HepG2 (cell line): ENCODE results near the gene ARHGAP21. TPM values are rescaled to one million over a fixed set of nuclear protein-coding genes. Genes with fewer than 3 reads are reported as not detected.

Experiments
- EEA1 ChIP-seq: sonication (generic); formaldehyde crosslinking; IDR thresholded peaks from 2 replicates; pipeline ENCODE4 v1.5.1; 2020; ENCODE audit warnings: mild to moderate bottlenecking, missing genetic modification reagents, borderline replicate concordance
- FOXK2 ChIP-seq: fragments of 450-650 bp; IDR thresholded peaks from 2 replicates; pipeline ENCODE4 v1.6.1; 2016
- GABPA ChIP-seq, 2 experiments: IDR thresholded peaks; 2 replicates each; pipeline ENCODE4 v1.6.1; 2011 to 2016; ENCODE audit warnings: low read depth in 2 of 2, low read length in 1 of 2, missing biosample characterization in 1 of 2, missing genetic modification characterization in 1 of 2
- HDAC1 ChIP-seq: sonication (generic); formaldehyde crosslinking; IDR thresholded peaks from 2 replicates; pipeline ENCODE4 v1.5.1; 2020; ENCODE audit warnings: mild to moderate bottlenecking, missing genetic modification reagents
- HNF4G ChIP-seq, 2 experiments: sonication (generic) in 1 of 2; formaldehyde crosslinking in 1 of 2; IDR thresholded peaks; 2 replicates each; pipeline versions ENCODE4 v1.4.0 to v1.6.1; 2011 to 2020; ENCODE audit warnings: borderline replicate concordance in 2 of 2, low read depth in 2 of 2, mild to moderate bottlenecking in 2 of 2, low read length in 1 of 2, missing genetic modification reagents in 1 of 2, moderate library complexity in 1 of 2
- IRF2 ChIP-seq: IDR thresholded peaks from 2 replicates; pipeline ENCODE4 v1.6.1; 2018; ENCODE audit warnings: missing genetic modification reagents, missing compliant biosample characterization
- JUN ChIP-seq: sonication (generic); formaldehyde crosslinking; IDR thresholded peaks from 2 replicates; pipeline ENCODE4 v1.4.0; 2020; ENCODE audit warnings: mild to moderate bottlenecking, missing genetic modification reagents
- JUND ChIP-seq: sonication (generic); formaldehyde crosslinking; IDR thresholded peaks from 2 replicates; pipeline ENCODE4 v1.8.0; 2022; ENCODE audit warnings: mild to moderate bottlenecking, missing genetic modification reagents
- KIAA2018 ChIP-seq: sonication (generic); formaldehyde crosslinking; IDR thresholded peaks from 2 replicates; pipeline ENCODE4 v1.5.0; 2020; ENCODE audit warnings: mild to moderate bottlenecking, missing genetic modification reagents, borderline replicate concordance
- MTA3 ChIP-seq: sonication (generic); formaldehyde crosslinking; IDR thresholded peaks from 2 replicates; pipeline ENCODE4 v1.4.0; 2020; ENCODE audit warnings: missing genetic modification reagents
- MYNN ChIP-seq: sonication (generic); formaldehyde crosslinking; IDR thresholded peaks from 2 replicates; pipeline ENCODE4 v1.4.0; 2020; ENCODE audit warnings: mild to moderate bottlenecking, low read depth, missing genetic modification reagents
- NAIF1 ChIP-seq: sonication (generic); formaldehyde crosslinking; IDR thresholded peaks from 2 replicates; pipeline ENCODE4 v1.5.0; 2020; ENCODE audit warnings: mild to moderate bottlenecking, missing genetic modification reagents, borderline replicate concordance
- NCOA1 ChIP-seq: sonication (generic); formaldehyde crosslinking; IDR thresholded peaks from 2 replicates; pipeline ENCODE4 v1.9.0; 2021; ENCODE audit warnings: missing genetic modification reagents
- NFE2 ChIP-seq: sonication (generic); formaldehyde crosslinking; IDR thresholded peaks from 2 replicates; pipeline ENCODE4 v1.4.0; 2020; ENCODE audit warnings: missing genetic modification reagents
- NR3C1 ChIP-seq: sonication (generic); formaldehyde crosslinking; IDR thresholded peaks from 2 replicates; pipeline ENCODE4 v1.4.0; 2020; ENCODE audit warnings: missing genetic modification reagents
- SMARCE1 ChIP-seq: fragments of 450-650 bp; IDR thresholded peaks from 2 replicates; pipeline ENCODE4 v1.6.1; 2017; ENCODE audit warnings: borderline replicate concordance
- SP2 ChIP-seq: sonication (generic); formaldehyde crosslinking; IDR thresholded peaks from 2 replicates; pipeline ENCODE4 v1.5.1; 2020; ENCODE audit warnings: mild to moderate bottlenecking, missing genetic modification reagents
- SRSF9 ChIP-seq: fragments of 200-400 bp; formaldehyde crosslinking; IDR thresholded peaks from 2 replicates; pipeline ENCODE4 v1.6.1; 2018; ENCODE audit warnings: borderline replicate concordance, mild to moderate bottlenecking, low read depth, low read length; ENCODE audit not compliant: insufficient read depth, poor library complexity, severe bottlenecking
- ZFAT ChIP-seq: sonication (generic); formaldehyde crosslinking; conservative IDR thresholded peaks from 2 replicates; pipeline ENCODE4 v1.8.1; 2023; ENCODE audit warnings: missing genetic modification reagents, inconsistent platforms
- ZFP41 ChIP-seq: sonication (generic); formaldehyde crosslinking; IDR thresholded peaks from 2 replicates; pipeline ENCODE4 v1.4.0; 2020; ENCODE audit warnings: mild to moderate bottlenecking, missing genetic modification reagents, borderline replicate concordance
- ZNF224 ChIP-seq: sonication (generic); formaldehyde crosslinking; IDR thresholded peaks from 2 replicates; pipeline ENCODE4 v1.5.0; 2020; ENCODE audit warnings: mild to moderate bottlenecking, missing genetic modification reagents
- ZNF747 ChIP-seq: sonication (generic); formaldehyde crosslinking; IDR thresholded peaks from 2 replicates; pipeline ENCODE4 v1.8.1; 2023; ENCODE audit warnings: missing genetic modification reagents, mild to moderate bottlenecking, borderline replicate concordance
- ZSCAN21 ChIP-seq: sonication (generic); formaldehyde crosslinking; IDR thresholded peaks from 2 replicates; pipeline ENCODE4 v1.8.0; 2022; ENCODE audit warnings: mild to moderate bottlenecking, missing genetic modification reagents, moderate library complexity, borderline replicate concordance
- polyA plus RNA-seq, 8 experiments: library from polyadenylated mRNA; depleted of rRNA in 3 of 8; stranded (reverse) in 7 of 8; unstranded in 1 of 8; fragments of >200 nt; fragmentation: Illumina TruSeq in 4 of 8; extraction: Trizol in 4 of 8; gene quantifications; 2 replicates each; pipeline versions ENCODE4 v1.2.1 to v1.2.3, GENCODE V29; 2011 to 2016; ENCODE audit warnings: low read depth in 4 of 8, missing spikeins in 1 of 8, mixed read lengths in 1 of 8; ENCODE audit not compliant: insufficient read depth in 1 of 8
- total RNA-seq, 5 experiments: library from RNA; depleted of rRNA; stranded (reverse); fragments of >200 nt; fragmentation: Illumina TruSeq; extraction: Trizol; gene quantifications; 2 replicates each; pipeline ENCODE4 v1.2.3, GENCODE V29; 2016; ENCODE audit warnings: low read depth in 1 of 5

ARHGAP21 gene
- total and polyA plus RNA-seq, 2 of the 13 experiments (the other 11 are each of a cell fraction or from before 2014, with no cell fraction given) = 23.9 to 26.6 TPM

GRCh38 chr10:24724381-24725228 is 918 bp upstream of the ARHGAP21 start (continued):
- no peak for TF ChIP-seq KIAA2018 (CRISPR knock-in tag)
- no peak for TF ChIP-seq JUN (CRISPR knock-in tag)
- peak; percentile 85 for TF ChIP-seq SP2 (CRISPR knock-in tag)
- no peak for TF ChIP-seq NR3C1 (CRISPR knock-in tag)
- TF ChIP-seq FOXK2 = no peak
- TF ChIP-seq JUND (CRISPR knock-in tag) = no peak
- no peak for TF ChIP-seq GABPA (IDR thresholded peaks at IDR 0.05; ENCODE audit: low read depth, low read length)
- TF ChIP-seq GABPA (CRISPR knock-in tag; IDR thresholded peaks at IDR 0.05; ENCODE audit: low read depth) = no peak
- no peak for TF ChIP-seq SRSF9
- no peak for TF ChIP-seq SMARCE1
- TF ChIP-seq NCOA1 = no peak
- TF ChIP-seq HNF4G (IDR thresholded peaks at IDR 0.05; ENCODE audit: borderline replicate concordance, low read depth, low read length) = no peak
- no peak for TF ChIP-seq HNF4G (CRISPR knock-in tag; IDR thresholded peaks at IDR 0.05; ENCODE audit: borderline replicate concordance, low read depth)
- TF ChIP-seq ZFP41 = no peak
- TF ChIP-seq MYNN (CRISPR knock-in tag) = no peak
- TF ChIP-seq EEA1 (CRISPR knock-in tag) = no peak
- 0 out of 2 replicates have a peak, but pooled peaks have one; percentile 13 for TF ChIP-seq ZSCAN21 (CRISPR knock-in tag)
- no peak for TF ChIP-seq NAIF1 (CRISPR knock-in tag)
- no peak for TF ChIP-seq MTA3 (CRISPR knock-in tag)
- TF ChIP-seq ZFAT = no peak
- TF ChIP-seq ZNF224 (CRISPR knock-in tag) = no peak
- 0 out of 2 replicates have a peak, but pooled peaks have one; percentile 16 for TF ChIP-seq HDAC1 (CRISPR knock-in tag)
- 0 out of 2 replicates have a peak, but pooled peaks have one; percentile 39 for TF ChIP-seq ZNF747
- no peak for TF ChIP-seq NFE2 (CRISPR knock-in tag)
- no peak for TF ChIP-seq IRF2
